Neural cell (in vitro differentiated cells): Measurements from ENCODE around the gene TRAF3. TPM values are rescaled to one million over a fixed set of nuclear protein-coding genes. Genes with fewer than 3 reads are reported as not detected.

Experiments
- H2AFZ ChIP-seq: fragments of 200-600, 300-800 bp; sonication (generic), shearing (Covaris generic); 2 replicates; pipeline ENCODE4 v1.6.0; 2014; ENCODE audit warnings: low read depth, mild to moderate bottlenecking, antibody characterized with exemption, low read length, moderate library complexity
- H3F3A ChIP-seq: fragments of 200-600 bp; shearing (Covaris generic); 2 replicates; pipeline ENCODE4 v1.6.1; 2016; ENCODE audit warnings: mild to moderate bottlenecking, moderate library complexity, mixed read lengths, antibody characterized with exemption, low read length; ENCODE audit not compliant: insufficient read depth, poor library complexity, severe bottlenecking
- H3K27ac ChIP-seq: fragments of 200-600, 300-800 bp; sonication (generic), shearing (Covaris generic); 2 replicates; pipeline ENCODE4 v1.5.1; 2014; ENCODE audit warnings: mild to moderate bottlenecking, low read length, moderate library complexity
- H3K27me3 ChIP-seq: fragments of 300-800, 200-600 bp; sonication (generic), shearing (Covaris generic); 2 replicates; pipeline ENCODE4 v1.6.0; 2014; ENCODE audit warnings: mild to moderate bottlenecking, low read depth, low read length, moderate library complexity; ENCODE audit not compliant: insufficient read depth
- H3K36me3 ChIP-seq: fragments of 300-800, 200-600 bp; sonication (generic), shearing (Covaris generic); 2 replicates; pipeline ENCODE4 v1.5.1; 2014; ENCODE audit warnings: mild to moderate bottlenecking, antibody characterized with exemption, low read length, moderate library complexity; ENCODE audit not compliant: insufficient read depth
- H3K4me2 ChIP-seq: fragments of 300-800, 200-600 bp; sonication (generic), shearing (Covaris generic); 2 replicates; pipeline ENCODE4 v1.6.0; 2014; ENCODE audit warnings: mild to moderate bottlenecking, low read length
- H3K4me3 ChIP-seq: fragments of 300-800, 200-600 bp; sonication (generic), shearing (Covaris generic); 2 replicates; pipeline ENCODE4 v1.5.1; 2014; ENCODE audit warnings: mild to moderate bottlenecking, low read length, moderate library complexity
- H3K79me2 ChIP-seq: fragments of 200-600 bp; shearing (Covaris generic); replicated peaks from 2 replicates; pipeline ENCODE4 v1.6.0; 2014; ENCODE audit warnings: mild to moderate bottlenecking, low read length, moderate library complexity; ENCODE audit not compliant: insufficient read depth
- H3K9ac ChIP-seq: fragments of 300-800, 200-600 bp; sonication (generic), shearing (Covaris generic); 2 replicates; pipeline ENCODE4 v1.6.1; 2016; ENCODE audit warnings: mild to moderate bottlenecking, low read length, mixed read lengths
- H3K9me2 ChIP-seq: fragments of 200-600 bp; shearing (Covaris generic); 2 replicates; pipeline ENCODE4 v1.6.1; 2016; ENCODE audit warnings: mild to moderate bottlenecking, low read length, mixed read lengths; ENCODE audit not compliant: insufficient read depth
- H3K9me3 ChIP-seq: fragments of 200-600, 300-800 bp; sonication (generic), shearing (Covaris generic); 2 replicates; pipeline ENCODE4 v1.6.1; 2016; ENCODE audit warnings: mild to moderate bottlenecking, mixed run types, low read length, moderate library complexity, mixed read lengths
- H4K20me1 ChIP-seq: fragments of 200-600 bp; shearing (Covaris generic); 2 replicates; pipeline ENCODE4 v1.6.1; 2016; ENCODE audit warnings: mild to moderate bottlenecking, mixed run types; ENCODE audit not compliant: insufficient read depth
- EP300 ChIP-seq: fragments of 450-650 bp; conservative IDR thresholded peaks from 2 replicates; pipeline ENCODE4 v1.6.1; 2014; ENCODE audit warnings: antibody characterized with exemption, mild to moderate bottlenecking, moderate library complexity; ENCODE audit not compliant: poor library complexity, severe bottlenecking
- EZH2 ChIP-seq: fragments of 200-600, 300-800 bp; shearing (Covaris generic), sonication (generic); IDR thresholded peaks from 2 replicates; pipeline ENCODE4 v1.6.1; 2014; ENCODE audit warnings: antibody characterized with exemption, low read length, borderline replicate concordance, mild to moderate bottlenecking; ENCODE audit not compliant: insufficient read depth, poor library complexity, severe bottlenecking
- MXI1 ChIP-seq: fragments of 450-650 bp; conservative IDR thresholded peaks from 2 replicates; pipeline ENCODE4 v1.6.1; 2014; ENCODE audit warnings: antibody characterized with exemption, mild to moderate bottlenecking; ENCODE audit not compliant: poor library complexity, severe bottlenecking
- POLR2AphosphoS5 ChIP-seq: IDR thresholded peaks from 2 replicates; pipeline ENCODE4 v1.6.1; 2012
- RAD21 ChIP-seq: fragments of 450-650 bp; conservative IDR thresholded peaks from 2 replicates; pipeline ENCODE4 v1.6.1; 2014; ENCODE audit warnings: antibody characterized with exemption, mild to moderate bottlenecking, moderate library complexity
- REST ChIP-seq: IDR thresholded peaks from 2 replicates; pipeline ENCODE4 v1.6.1; 2012; ENCODE audit warnings: borderline replicate concordance
- SMC3 ChIP-seq: fragments of 450-650 bp; conservative IDR thresholded peaks from 2 replicates; pipeline ENCODE4 v1.6.1; 2014; ENCODE audit warnings: antibody characterized with exemption, mild to moderate bottlenecking, moderate library complexity; ENCODE audit not compliant: poor library complexity
- TAF1 ChIP-seq: IDR thresholded peaks from 2 replicates; pipeline ENCODE4 v1.6.1; 2012; ENCODE audit warnings: low read depth
- polyA plus RNA-seq: library from polyadenylated mRNA; depleted of rRNA; stranded (reverse); fragments of >200 nt; gene quantifications from 2 replicates; pipeline ENCODE4 v1.2.3, GENCODE V29; 2014
- TF ChIP-seq, protein P1 (sequence below): fragments of 450-650 bp; IDR thresholded peaks from 2 replicates; pipeline ENCODE4 v1.5.1; 2014; ENCODE audit warnings: antibody characterized with exemption, mild to moderate bottlenecking, moderate library complexity; ENCODE audit not compliant: poor library complexity, severe bottlenecking

Gene TRAF3
- polyA plus RNA-seq, 1 donor from 2014 or later = 13.3 TPM

- Histone ChIP-seq H3F3A (no peaks in the 10 kb centered on the region), H4K20me1 (no peaks in the 10 kb centered on the region), H2AFZ (no peak overlapping the region), H3K79me2 (no peaks in the 10 kb centered on the region), H3K9me2 (no peaks in the 10 kb centered on the region), H3K4me2 (no peak overlapping the region), H3K9me3 (no peaks in the 10 kb centered on the region), H3K36me3 (peaks cover 15% of the 10 kb centered on the region), H3K4me3 (no peak overlapping the region), H3K27ac (no peak overlapping the region), H3K27me3 (no peaks in the 10 kb centered on the region), H3K9ac (no peak overlapping the region)
- TF ChIP-seq REST (no peak), RAD21 (no peak), SMC3 (no peak), EP300 (no peak), MXI1 (no peak), TAF1 (no peak), EZH2 (no peak), POLR2AphosphoS5 (no peak)
- TF ChIP-seq, protein P1, sequence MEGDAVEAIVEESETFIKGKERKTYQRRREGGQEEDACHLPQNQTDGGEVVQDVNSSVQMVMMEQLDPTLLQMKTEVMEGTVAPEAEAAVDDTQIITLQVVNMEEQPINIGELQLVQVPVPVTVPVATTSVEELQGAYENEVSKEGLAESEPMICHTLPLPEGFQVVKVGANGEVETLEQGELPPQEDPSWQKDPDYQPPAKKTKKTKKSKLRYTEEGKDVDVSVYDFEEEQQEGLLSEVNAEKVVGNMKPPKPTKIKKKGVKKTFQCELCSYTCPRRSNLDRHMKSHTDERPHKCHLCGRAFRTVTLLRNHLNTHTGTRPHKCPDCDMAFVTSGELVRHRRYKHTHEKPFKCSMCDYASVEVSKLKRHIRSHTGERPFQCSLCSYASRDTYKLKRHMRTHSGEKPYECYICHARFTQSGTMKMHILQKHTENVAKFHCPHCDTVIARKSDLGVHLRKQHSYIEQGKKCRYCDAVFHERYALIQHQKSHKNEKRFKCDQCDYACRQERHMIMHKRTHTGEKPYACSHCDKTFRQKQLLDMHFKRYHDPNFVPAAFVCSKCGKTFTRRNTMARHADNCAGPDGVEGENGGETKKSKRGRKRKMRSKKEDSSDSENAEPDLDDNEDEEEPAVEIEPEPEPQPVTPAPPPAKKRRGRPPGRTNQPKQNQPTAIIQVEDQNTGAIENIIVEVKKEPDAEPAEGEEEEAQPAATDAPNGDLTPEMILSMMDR = no peak
Measured at GRCh38 chr14:102954081-102954789, 177.0 kb downstream of the TRAF3 start.

- peaks cover 10% of the 10 kb centered on the region for H3K36me3 ChIP-seq
- TF ChIP-seq POLR2AphosphoS5 = no peak
- TF ChIP-seq TAF1 = no peak
- no peak for TF ChIP-seq REST
- TF ChIP-seq RAD21 = no peak
- TF ChIP-seq SMC3 = no peak
- TF ChIP-seq, protein P1 = no peak
- no peak for TF ChIP-seq EP300
- no peak for TF ChIP-seq MXI1
- TF ChIP-seq EZH2 = no peak
Measured at GRCh38 chr14:102955636-102956408, 178.6 kb downstream of the TRAF3 start.

More at GRCh38 chr14:102955636-102956408, 178.6 kb downstream of the TRAF3 start:
- Histone ChIP-seq H3K9me2 (no peaks in the 10 kb centered on the region), H3K27me3 (no peaks in the 10 kb centered on the region), H4K20me1 (no peaks in the 10 kb centered on the region), H2AFZ (no peak overlapping the region), H3K9ac (no peak overlapping the region), H3K9me3 (no peaks in the 10 kb centered on the region), H3K79me2 (no peaks in the 10 kb centered on the region), H3K4me3 (no peak overlapping the region), H3F3A (no peaks in the 10 kb centered on the region), H3K4me2 (no peak overlapping the region), H3K27ac (no peak overlapping the region)
